GM19035 (cell line): Measurements from ENCODE around the gene UBL3.

Experiments used
- ATAC-seq: cut with Tn5 transposase; IDR thresholded peaks from one replicate; pipeline ENCODE4 v1.9.1; 2021; ENCODE audit not compliant: unreplicated experiment

The UBL3 gene

DNA sequence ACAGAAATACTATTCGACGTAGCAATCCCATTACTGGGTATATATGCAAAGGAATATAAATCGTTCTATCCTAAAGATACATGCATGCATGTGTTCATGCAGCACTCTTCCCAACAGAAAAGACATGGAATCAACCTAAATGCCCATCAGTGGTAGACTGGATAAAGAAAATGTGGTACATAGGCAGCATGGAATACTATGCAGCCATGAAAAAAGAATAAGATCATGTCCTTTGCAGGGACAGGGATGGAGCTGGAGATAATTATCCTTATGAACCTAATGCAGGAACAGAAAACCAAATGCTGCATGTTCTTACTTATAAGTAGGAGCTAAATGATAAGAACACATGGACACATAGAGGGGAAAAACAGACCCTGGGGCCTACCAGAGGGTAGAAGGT is 89.3 kb downstream of the UBL3 start:
- ATAC-seq = no peak

DNA sequence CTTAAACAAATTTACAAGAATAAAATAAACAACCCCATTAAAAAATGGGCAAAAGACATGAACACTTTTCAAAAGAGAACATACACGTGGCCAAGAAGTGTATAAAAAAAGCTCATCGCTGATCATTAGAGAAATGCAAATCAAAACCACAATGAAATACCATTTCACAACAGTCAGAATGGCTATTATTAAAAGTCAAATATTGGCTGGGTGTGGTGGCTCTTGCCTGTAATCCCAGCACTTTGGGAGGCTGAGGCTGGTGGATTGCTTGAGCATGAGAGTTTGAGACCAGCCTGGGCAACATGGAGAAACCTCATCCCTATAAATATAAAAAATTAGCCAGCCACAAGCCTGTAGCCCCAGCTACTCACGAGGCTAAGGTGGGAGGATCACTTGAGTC is 89.9 kb downstream of the UBL3 start:
- ATAC-seq = no peak

- peak; percentile 91 for ATAC-seq
These were observed 91.8 kb downstream of the UBL3 start for GRCh38 chr13:29758531-29759114.

- no peak for ATAC-seq
These were observed 93.9 kb downstream of the UBL3 start for GRCh38 chr13:29756506-29756905.

DNA sequence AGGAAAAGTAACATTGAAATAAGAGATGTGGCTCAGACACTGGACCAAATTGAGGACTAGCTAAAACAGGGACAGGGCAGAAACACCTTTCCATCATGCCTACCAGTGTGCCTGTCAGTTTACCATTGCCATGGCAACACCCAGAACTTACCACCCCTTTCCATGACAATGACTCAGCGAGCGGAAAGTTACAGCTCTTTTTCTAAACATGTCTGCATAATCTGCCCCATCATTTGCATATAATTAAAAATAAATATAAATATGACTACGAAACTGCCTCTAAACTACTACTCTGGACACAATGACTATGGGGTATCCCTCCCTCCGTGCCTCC is 96.0 kb downstream of the UBL3 start:
- no peak for ATAC-seq

DNA sequence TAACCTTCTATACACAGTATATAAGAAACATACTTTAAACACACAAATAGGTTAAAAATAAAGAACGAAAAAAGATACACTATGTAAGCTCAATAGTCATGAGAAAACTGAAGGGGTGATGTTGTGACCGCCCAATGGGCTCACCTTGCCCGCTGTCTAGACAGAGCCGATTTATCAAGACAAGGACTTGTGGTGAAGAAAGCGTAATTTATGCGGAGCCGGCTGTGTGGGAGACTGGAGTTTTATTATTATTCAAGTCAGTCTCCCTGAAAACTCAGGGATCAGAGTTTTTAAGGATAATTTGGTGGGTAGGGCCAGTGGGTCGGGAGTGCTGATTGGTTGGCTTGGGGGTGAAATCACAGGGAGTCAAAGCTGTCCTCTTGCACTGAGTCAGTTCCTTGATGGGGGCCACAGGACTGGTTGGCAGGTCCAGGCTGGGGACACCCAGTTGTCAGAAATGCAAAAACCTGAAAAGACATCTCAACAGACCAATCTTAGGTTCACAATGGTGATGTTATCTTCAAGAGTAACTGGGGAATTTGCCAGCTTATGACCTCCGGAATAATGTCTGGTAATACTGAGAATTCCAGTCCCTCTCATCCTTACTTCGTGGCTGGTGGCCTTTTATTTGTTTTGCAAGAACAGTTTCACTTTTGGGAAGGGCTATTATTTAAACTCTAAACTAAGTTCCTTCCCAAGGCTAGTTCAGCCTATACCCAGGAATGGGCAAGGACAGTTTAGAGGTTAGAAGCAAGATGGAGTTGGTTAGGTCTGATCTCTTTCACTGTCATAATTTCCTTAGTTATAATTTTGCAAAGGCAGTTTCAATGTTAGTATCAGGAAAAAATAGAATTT is 96.6 kb downstream of the UBL3 start:
- ATAC-seq = no peak

GRCh38 chr13:29752175-29752574 is 98.2 kb downstream of the UBL3 start:
- no peak for ATAC-seq

DNA sequence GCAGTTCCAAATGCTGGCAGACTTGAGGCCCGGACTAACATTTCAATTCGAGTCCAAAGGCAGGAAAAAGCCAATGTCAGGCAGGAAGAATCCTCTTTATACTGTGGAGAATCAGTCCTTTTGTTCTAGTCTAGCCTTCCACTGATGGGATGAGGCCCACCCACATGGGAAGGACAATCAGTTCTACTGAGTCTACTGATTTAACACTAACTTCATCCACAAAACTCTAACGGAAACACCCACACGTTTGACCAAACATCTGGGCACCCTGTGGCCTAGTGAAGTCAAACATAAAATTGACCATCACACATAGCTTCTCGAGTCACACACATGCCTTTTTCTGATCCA is 100.3 kb downstream of the UBL3 start:
- no peak for ATAC-seq

DNA sequence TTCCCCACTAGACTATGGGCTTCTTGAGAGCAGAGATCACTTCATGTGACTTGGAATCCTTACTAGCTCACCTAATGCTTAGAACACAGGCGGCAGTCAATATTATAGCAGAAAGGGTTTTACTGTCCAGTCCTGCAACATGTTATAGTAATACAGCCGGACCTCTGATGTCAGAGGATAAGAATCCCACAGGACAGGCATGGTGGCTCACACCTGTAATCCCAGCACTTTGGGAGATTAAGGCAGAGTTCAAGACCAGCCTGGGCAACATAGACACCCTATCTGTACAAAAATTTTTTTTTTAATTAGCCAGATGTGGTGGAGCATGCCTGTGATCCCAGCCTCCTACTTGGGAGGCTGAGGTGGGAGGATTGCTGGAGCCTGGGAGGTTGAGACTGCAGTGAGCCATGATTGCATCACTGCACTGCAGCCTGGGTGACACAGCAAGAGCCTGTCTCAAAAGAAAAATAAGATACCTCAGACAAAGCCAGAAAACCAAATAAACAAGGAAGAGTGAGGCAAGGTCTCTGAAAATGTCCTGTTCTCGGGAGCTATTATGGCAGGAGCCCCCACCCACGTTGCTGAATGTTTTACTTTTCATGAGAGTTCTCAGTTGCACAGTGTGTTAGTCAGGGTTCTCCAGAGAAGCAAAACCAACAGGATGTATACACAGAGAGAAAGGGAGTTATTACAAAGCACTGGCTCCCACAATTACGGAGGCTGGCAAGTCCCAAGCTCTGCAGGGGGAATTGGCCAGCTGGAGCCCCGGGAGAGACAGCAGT is 100.8 kb downstream of the UBL3 start:
- ATAC-seq = no peak

DNA sequence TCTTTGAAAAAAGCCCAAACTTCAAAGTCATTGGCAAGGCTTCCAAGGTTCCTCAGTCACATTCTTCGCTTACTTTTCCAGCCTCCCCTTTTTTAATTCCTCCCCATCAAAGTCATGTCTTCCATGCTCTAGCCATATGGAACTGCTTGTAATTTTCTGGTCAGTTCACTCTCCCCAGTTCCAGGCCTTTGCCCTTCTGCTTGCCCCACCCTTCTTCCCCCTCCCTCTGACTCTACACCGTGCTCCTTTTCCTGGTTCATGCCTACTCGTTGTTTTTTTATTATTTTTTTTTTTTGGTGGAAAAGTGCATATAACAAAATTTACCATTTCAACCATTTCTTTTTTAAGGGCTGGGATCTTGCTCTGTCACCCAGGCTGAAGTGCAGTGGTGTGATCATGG is 102.3 kb downstream of the UBL3 start:
- no peak for ATAC-seq

DNA sequence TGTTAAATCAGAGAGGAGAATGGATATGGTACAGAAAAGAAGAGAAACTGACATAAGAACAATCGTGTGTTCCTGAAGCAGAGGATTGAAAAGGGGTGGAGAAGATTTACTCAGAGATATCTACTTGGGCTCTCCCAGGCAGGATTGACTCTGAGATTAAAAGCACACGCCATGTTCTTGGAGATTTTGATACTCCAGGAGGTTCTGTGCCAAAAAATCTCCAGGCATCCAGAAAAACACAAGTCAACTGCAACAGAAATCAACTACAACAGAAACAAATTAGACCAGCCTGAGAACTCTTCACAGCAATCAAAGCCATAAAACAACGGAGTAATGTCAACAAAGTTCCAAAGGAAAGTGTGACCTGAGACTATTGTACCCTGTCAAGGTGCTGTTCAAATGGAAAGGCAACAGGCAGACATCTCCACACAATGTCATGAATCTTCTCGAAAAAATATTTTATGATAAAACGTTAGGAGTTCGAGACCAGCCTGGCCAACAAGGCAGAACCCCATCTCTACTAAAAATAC is 104.2 kb downstream of the UBL3 start:
- ATAC-seq = no peak

- ATAC-seq = no peak
These were observed 104.7 kb downstream of the UBL3 start for GRCh38 chr13:29745704-29746103.

DNA sequence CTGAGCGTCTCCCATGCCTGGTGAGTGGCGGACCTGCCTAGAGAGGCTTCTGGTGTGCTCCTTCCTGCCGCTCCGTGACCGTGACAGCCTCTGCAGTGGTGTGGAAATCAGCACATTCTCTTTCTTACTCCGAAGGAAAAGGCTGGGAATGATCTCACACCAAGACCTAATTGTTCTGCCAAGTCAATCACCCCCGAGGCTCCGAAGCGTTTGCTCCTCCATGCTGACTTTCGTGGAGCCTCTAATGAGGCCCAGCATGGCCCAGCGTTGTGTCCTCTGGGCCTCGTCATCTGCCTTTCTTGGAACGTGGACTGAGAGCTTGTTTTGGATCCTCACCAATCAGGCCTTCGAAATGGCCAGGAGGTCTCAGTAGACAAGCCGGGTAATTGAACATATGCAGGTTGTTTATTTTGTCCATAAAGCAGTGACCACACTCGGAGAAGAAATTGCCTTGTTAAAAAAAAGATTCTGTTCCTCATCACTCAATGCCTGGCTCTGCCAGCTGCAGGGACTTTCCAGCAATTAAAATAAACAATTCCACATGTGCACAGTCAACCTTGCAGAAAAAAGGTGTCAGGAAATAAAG is 107.1 kb downstream of the UBL3 start:
- ATAC-seq = no peak

DNA sequence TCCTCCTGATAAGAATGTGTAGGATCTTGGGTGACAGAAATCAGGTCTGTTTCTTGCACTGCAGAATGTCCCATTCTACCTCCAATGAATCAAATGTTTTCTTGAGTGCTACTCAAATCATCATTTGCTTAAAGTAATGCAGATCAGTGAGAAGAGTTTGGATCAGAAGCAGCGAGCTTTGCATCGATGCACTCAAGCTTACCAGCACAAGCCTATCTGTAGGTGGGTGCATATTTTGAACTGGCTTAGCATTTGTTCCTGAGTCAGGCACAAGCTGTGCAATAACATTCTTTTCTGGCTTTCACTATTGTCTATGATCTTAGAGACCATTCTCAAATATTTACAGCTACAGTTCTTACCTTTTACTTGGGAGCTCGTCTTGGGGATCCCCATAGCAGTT is 109.5 kb downstream of the UBL3 start:
- no peak for ATAC-seq

GRCh38 chr13:29737061-29737460 is 113.4 kb downstream of the UBL3 start:
- no peak for ATAC-seq

GRCh38 chr13:29733147-29733611 is 117.2 kb downstream of the UBL3 start:
- no peak for ATAC-seq

- no peak for ATAC-seq
These were observed 120.2 kb downstream of the UBL3 start for GRCh38 chr13:29730253-29730652.

GRCh38 chr13:29722415-29722814 is 128.0 kb downstream of the UBL3 start:
- ATAC-seq = no peak

DNA sequence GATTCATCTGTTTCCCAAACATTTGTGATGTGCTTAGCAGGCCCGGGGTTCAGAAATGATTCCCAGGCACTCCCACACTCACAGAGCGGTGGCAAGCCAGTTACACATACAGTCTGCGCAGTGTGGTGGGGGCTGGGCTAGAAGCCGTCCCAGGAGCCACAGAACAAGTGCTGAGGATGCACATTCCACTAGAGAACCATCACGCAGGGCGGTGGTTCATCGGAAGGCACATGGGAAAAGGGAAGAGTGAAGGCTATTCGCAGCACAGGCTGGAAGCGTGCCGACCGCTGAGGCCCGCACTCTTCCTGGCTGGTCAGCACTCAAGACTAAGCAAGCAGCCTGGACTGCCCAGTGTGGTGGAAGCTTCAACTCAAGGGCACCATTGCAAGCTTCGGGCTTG is 128.7 kb downstream of the UBL3 start:
- no peak for ATAC-seq

DNA sequence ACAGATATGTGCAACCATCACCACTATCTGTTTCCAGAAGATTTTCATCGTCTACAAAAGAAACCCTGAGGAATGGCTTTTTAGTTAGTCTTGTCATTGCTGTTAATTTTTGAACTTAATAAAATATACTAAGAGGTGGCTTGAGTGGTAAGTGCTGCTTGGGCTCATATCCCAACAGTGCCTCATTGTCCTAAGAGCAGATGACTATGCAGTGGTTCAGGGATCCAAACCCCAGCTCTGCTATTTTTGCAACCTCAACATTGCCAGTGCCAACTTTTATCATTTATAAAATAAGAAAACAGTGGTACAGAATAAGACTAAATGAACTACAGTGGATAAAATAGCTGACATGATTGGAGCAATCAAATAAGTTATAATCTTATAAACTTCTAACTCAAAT is 131.7 kb downstream of the UBL3 start:
- ATAC-seq = no peak

GRCh38 chr13:29716493-29716892 is 133.9 kb downstream of the UBL3 start:
- ATAC-seq = no peak
